NCI-H524 (cell line): ENCODE measurements around the gene KRTAP12-3.

Experiments used
- DNase-seq, 2 experiments: peaks; one replicate each; lab custom pipeline; 2025; lab: John Stamatoyannopoulos, UW

KRTAP12-3 gene

GRCh38 chr21:44702973-44703730, 45.4 kb downstream of the KRTAP12-3 start:
- DNase-seq: no peak

- no peak for DNase-seq
Observed at GRCh38 chr21:44703731-44704635, 46.3 kb downstream of the KRTAP12-3 start.

- DNase-seq: no peak
Observed at GRCh38 chr21:44704636-44705001, 46.9 kb downstream of the KRTAP12-3 start.

GRCh38 chr21:44706026-44706705, 48.4 kb downstream of the KRTAP12-3 start:
- DNase-seq: no peak

- no peak for DNase-seq
Observed at GRCh38 chr21:44706706-44707581, 49.2 kb downstream of the KRTAP12-3 start.
